SU-DHL-6 (cell line): ENCODE results near the gene ZNF580.

ENCODE experiments used
- EZH2phosphoT487 ChIP-seq: fragments of 200-600 bp; sonication (generic), shearing (Covaris generic); conservative IDR thresholded peaks from 2 replicates; pipeline ENCODE4 v1.6.1; 2018; ENCODE audit warnings: mild to moderate bottlenecking, antibody characterized with exemption, low read length, moderate library complexity, mixed read lengths
- TF ChIP-seq, protein P1 (sequence below): fragments of 200-600 bp; sonication (generic); IDR thresholded peaks from one replicate; pipeline ENCODE4 v1.5.1; 2017; ENCODE audit warnings: antibody characterized with exemption, mild to moderate bottlenecking, low read length, moderate library complexity; ENCODE audit not compliant: insufficient read depth, poor library complexity, severe bottlenecking

- no peak for TF ChIP-seq EZH2phosphoT487
- TF ChIP-seq, protein P1, sequence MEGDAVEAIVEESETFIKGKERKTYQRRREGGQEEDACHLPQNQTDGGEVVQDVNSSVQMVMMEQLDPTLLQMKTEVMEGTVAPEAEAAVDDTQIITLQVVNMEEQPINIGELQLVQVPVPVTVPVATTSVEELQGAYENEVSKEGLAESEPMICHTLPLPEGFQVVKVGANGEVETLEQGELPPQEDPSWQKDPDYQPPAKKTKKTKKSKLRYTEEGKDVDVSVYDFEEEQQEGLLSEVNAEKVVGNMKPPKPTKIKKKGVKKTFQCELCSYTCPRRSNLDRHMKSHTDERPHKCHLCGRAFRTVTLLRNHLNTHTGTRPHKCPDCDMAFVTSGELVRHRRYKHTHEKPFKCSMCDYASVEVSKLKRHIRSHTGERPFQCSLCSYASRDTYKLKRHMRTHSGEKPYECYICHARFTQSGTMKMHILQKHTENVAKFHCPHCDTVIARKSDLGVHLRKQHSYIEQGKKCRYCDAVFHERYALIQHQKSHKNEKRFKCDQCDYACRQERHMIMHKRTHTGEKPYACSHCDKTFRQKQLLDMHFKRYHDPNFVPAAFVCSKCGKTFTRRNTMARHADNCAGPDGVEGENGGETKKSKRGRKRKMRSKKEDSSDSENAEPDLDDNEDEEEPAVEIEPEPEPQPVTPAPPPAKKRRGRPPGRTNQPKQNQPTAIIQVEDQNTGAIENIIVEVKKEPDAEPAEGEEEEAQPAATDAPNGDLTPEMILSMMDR = no peak
Observed at GRCh38 chr19:55646889-55647731, 6.3 kb downstream of the ZNF580 start.
